GM23338 (cell line): Measurements from ENCODE around the gene DEK. TPM values are rescaled to one million over a fixed set of nuclear protein-coding genes. Genes with fewer than 3 reads are reported as not detected.

Experiments used
- ATAC-seq: fragments of 200-7000 bp; cut with Tn5 transposase; 3 replicates; pipeline ENCODE4 v1.9.1; 2020
- DNase-seq: peaks from one replicate; pipeline ENCODE4 v3.0.0-alpha.2; 2015; ENCODE audit warnings: low spot score
- H2AFZ ChIP-seq: fragments of 200-600 bp; sonication (generic); 2 replicates; pipeline ENCODE4 v1.8.0; 2016; ENCODE audit warnings: antibody characterized with exemption, mild to moderate bottlenecking, moderate library complexity
- H3F3A ChIP-seq: fragments of 200-600 bp; sonication (generic); replicated peaks from 2 replicates; pipeline ENCODE4 v1.8.0; 2017; ENCODE audit warnings: antibody characterized with exemption, mixed run types, low read depth
- H3K27ac ChIP-seq: fragments of 200-600 bp; sonication (generic); 2 replicates; pipeline ENCODE4 v1.6.1; 2016; ENCODE audit warnings: low read depth
- H3K27me3 ChIP-seq: fragments of 200-600 bp; sonication (generic); 2 replicates; pipeline ENCODE4 v1.8.0; 2016; ENCODE audit warnings: mild to moderate bottlenecking, mixed run types, moderate library complexity; ENCODE audit not compliant: insufficient read depth
- H3K36me3 ChIP-seq: fragments of 200-600 bp; sonication (generic); 2 replicates; pipeline ENCODE4 v1.8.0; 2016; ENCODE audit warnings: mild to moderate bottlenecking; ENCODE audit not compliant: insufficient read depth
- H3K4me1 ChIP-seq: fragments of 200-600 bp; sonication (generic); 2 replicates; pipeline ENCODE4 v1.8.0; 2016; ENCODE audit warnings: mild to moderate bottlenecking, moderate library complexity; ENCODE audit not compliant: insufficient read depth
- H3K4me2 ChIP-seq: fragments of 200-600 bp; sonication (generic); 2 replicates; pipeline ENCODE4 v1.7.1; 2017; ENCODE audit warnings: mixed run types
- H3K4me3 ChIP-seq: fragments of 200-600 bp; sonication (generic); 2 replicates; pipeline ENCODE4 v1.6.1; 2016; ENCODE audit warnings: mixed run types
- H3K79me2 ChIP-seq: fragments of 200-600 bp; sonication (generic); replicated peaks from 2 replicates; pipeline ENCODE4 v1.8.0; 2017; ENCODE audit warnings: mild to moderate bottlenecking; ENCODE audit not compliant: insufficient read depth
- H3K9me2 ChIP-seq: fragments of 200-600 bp; sonication (generic); 2 replicates; pipeline ENCODE4 v1.8.0; 2017; ENCODE audit not compliant: insufficient read depth
- H4K20me1 ChIP-seq: fragments of 200-600 bp; sonication (generic); replicated peaks from 2 replicates; pipeline ENCODE4 v1.8.0; 2017; ENCODE audit warnings: mild to moderate bottlenecking; ENCODE audit not compliant: insufficient read depth
- H3K27ac Mint-ChIP-seq: 2 replicates; pipeline ENCODE4 v1.8.0; 2020; ENCODE audit warnings: inconsistent platforms, mild to moderate bottlenecking, moderate library complexity, mixed read lengths
- H3K27me3 Mint-ChIP-seq: 3 replicates; pipeline ENCODE4 v1.8.0; 2022; ENCODE audit warnings: low read depth, mild to moderate bottlenecking, moderate library complexity, mixed read lengths, inconsistent platforms; ENCODE audit not compliant: insufficient read depth, poor library complexity
- H3K36me3 Mint-ChIP-seq: 3 replicates; pipeline ENCODE4 v1.8.0; 2021; ENCODE audit warnings: low read depth, mild to moderate bottlenecking, inconsistent platforms, moderate library complexity, mixed read lengths
- H3K4me1 Mint-ChIP-seq: 3 replicates; pipeline ENCODE4 v1.8.0; 2020; ENCODE audit warnings: mild to moderate bottlenecking, inconsistent platforms, mixed read lengths
- H3K4me3 Mint-ChIP-seq: 3 replicates; pipeline ENCODE4 v1.8.0; 2021; ENCODE audit warnings: moderate library complexity, mild to moderate bottlenecking, inconsistent platforms, mixed read lengths
- H3K9me3 Mint-ChIP-seq: 3 replicates; pipeline ENCODE4 v1.8.0; 2020; ENCODE audit warnings: moderate library complexity, mild to moderate bottlenecking, inconsistent platforms, mixed read lengths
- CREB1 ChIP-seq: fragments of 250-450 bp; sonication (Bioruptor Pico); IDR thresholded peaks from 2 replicates; pipeline ENCODE4 v1.5.0; 2020; ENCODE audit warnings: low read depth, mild to moderate bottlenecking, moderate library complexity
- CTCF ChIP-seq, 2 experiments: fragments of 200-600 bp in 1 of 2; sonication (generic) in 1 of 2; conservative IDR thresholded peaks; 2 replicates each; pipeline versions ENCODE4 v1.5.1 to v1.6.1; 2016 to 2017; ENCODE audit warnings: antibody characterized with exemption in 2 of 2, low read depth in 2 of 2, mild to moderate bottlenecking in 2 of 2, moderate library complexity in 1 of 2
- ETS1 ChIP-seq: IDR thresholded peaks from 2 replicates; pipeline ENCODE4 v1.6.1; 2016; ENCODE audit warnings: antibody characterized with exemption
- EZH2 ChIP-seq: fragments of 200-600 bp; sonication (generic); IDR thresholded peaks from one replicate; pipeline ENCODE4 v1.8.0; 2017; ENCODE audit warnings: antibody characterized with exemption, mild to moderate bottlenecking, low read depth; ENCODE audit not compliant: unreplicated experiment
- EZH2phosphoT487 ChIP-seq: fragments of 200-600 bp; sonication (generic); IDR thresholded peaks from one replicate; pipeline ENCODE4 v1.8.1; 2018; ENCODE audit warnings: antibody characterized with exemption; ENCODE audit not compliant: unreplicated experiment
- JUNB ChIP-seq: IDR thresholded peaks from one replicate; pipeline ENCODE4 v1.6.1; 2016; ENCODE audit warnings: antibody characterized with exemption; ENCODE audit not compliant: unreplicated experiment
- NANOG ChIP-seq: IDR thresholded peaks from 2 replicates; pipeline ENCODE4 v1.6.1; 2016; ENCODE audit warnings: antibody characterized with exemption, borderline replicate concordance
- POLR2AphosphoS5 ChIP-seq: IDR thresholded peaks from 2 replicates; pipeline ENCODE4 v1.6.1; 2016; ENCODE audit warnings: antibody characterized with exemption, low read depth
- REST ChIP-seq: IDR thresholded peaks from one replicate; pipeline ENCODE4 v1.6.1; 2018; ENCODE audit warnings: antibody characterized with exemption; ENCODE audit not compliant: unreplicated experiment
- STAT1 ChIP-seq: IDR thresholded peaks from one replicate; pipeline ENCODE4 v1.6.1; 2016; ENCODE audit warnings: antibody characterized with exemption; ENCODE audit not compliant: unreplicated experiment
- ZNF331 ChIP-seq: fragments of 250-450 bp; sonication (Bioruptor Pico); IDR thresholded peaks from 2 replicates; pipeline ENCODE4 v1.5.0; 2020; ENCODE audit warnings: low read depth, mild to moderate bottlenecking, moderate library complexity
- polyA plus RNA-seq: library from polyadenylated mRNA; unstranded; fragments of >200 nt; fragmentation: Nextera tagmentation; extraction: Ambion mirVana; gene quantifications from 2 replicates; pipeline ENCODE4 v1.2.1, GENCODE V29; 2016
- total RNA-seq: library from RNA; depleted of rRNA; stranded (reverse); fragments of >200 nt; shearing (Covaris generic); gene quantifications from 2 replicates; pipeline ENCODE4 v1.2.3, GENCODE V29; 2014

Gene DEK
- total and polyA plus RNA-seq, 2 experiments from 2014 or later = 218 to 582 TPM

DNA sequence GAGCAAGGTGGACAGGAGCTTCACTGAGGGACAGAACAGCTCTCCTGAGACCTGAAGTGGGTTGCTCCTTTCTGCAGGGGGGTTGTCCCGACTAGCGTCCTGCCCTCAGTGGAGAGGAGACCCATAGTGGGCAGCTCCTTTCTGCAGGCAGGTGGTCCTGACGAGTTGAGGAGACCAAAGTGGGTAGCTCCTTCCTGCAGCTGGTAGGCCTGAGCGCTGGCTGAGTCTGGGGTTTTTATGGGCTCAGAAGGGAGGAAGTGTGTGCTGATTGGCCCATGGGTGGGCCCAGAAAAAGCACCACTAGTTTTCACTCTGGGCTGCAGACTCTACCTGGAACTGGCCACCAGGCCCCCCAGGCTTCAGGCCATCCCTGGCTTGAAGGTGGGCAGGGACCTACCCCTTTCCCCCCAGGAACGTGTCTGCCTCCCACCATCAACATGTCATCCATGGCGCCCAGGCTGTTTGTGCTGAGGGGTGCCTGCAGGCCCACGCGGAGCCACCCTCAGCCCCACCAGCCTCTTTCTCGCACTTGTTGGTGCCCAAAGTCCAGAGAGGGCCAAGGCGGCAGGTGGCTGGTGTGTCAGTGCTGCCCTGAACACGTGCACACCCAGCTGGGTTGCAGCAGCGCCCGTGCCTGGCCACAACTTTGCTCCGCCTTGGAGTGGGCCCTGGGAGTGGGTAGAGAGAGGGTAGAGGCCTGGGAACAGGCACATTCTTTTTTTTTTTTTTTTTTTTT lies 1.6 kb upstream of the DEK start:
- H3F3A ChIP-seq = 0 out of 2 replicates have a peak, but pooled peaks cover 6% of the 10 kb centered on the region
- DNase-seq (no peak), ATAC-seq (no peak)
- H3K27me3 ChIP-seq = peaks cover 7% of the 10 kb centered on the region; the same call in 1 of the 2 replicates
- peaks cover 23% of the 10 kb centered on the region for H3K4me1 Mint-ChIP-seq
- H3K36me3 Mint-ChIP-seq = peaks cover 40% of the 10 kb centered on the region
- no peak overlapping the region for H3K4me3 ChIP-seq
- H3K9me3 Mint-ChIP-seq = peaks cover 14% of the 10 kb centered on the region
- H3K79me2 ChIP-seq = peaks cover 31% of the 10 kb centered on the region
- no peak overlapping the region for H3K27ac ChIP-seq
- H4K20me1 ChIP-seq = peaks cover 14% of the 10 kb centered on the region; the same call in 1 of the 2 replicates
- peak overlapping the region; percentile 76 for H3K4me3 Mint-ChIP-seq
- no peaks in the 10 kb centered on the region; the same call in 1 of the 2 replicates for H3K36me3 ChIP-seq
- peaks cover 23% of the 10 kb centered on the region for H3K4me1 ChIP-seq
- no peak overlapping the region for H3K27ac Mint-ChIP-seq
- H3K27me3 Mint-ChIP-seq = peaks cover 11% of the 10 kb centered on the region
- no peak overlapping the region for H3K4me2 ChIP-seq
- no peak overlapping the region for H2AFZ ChIP-seq
- no peak for TF ChIP-seq EZH2phosphoT487
- TF ChIP-seq REST = no peak
- TF ChIP-seq POLR2AphosphoS5 = no peak
- no peak for TF ChIP-seq EZH2
- no peak for TF ChIP-seq JUNB
- no peak for TF ChIP-seq STAT1
- TF ChIP-seq ZNF331 (CRISPR knock-in tag) = no peak
- TF ChIP-seq CREB1 = no peak
- TF ChIP-seq NANOG = no peak
- no peak for TF ChIP-seq ETS1
- TF ChIP-seq CTCF (conservative IDR thresholded peaks at IDR 0.05; ENCODE audit: low read depth in 2 of 2) = no peak
- H3K9me2 ChIP-seq = no peaks in the 10 kb centered on the region
